Fibroblast of peridontal ligament (primary cell): ENCODE data around the gene KRTAP9-8.
"Not testable (repeated sequence)": the region's sequence is repeated elsewhere in the genome, so short reads cannot be mapped to it uniquely, and the experiment has no call there.

Experiments
- DNase-seq: peaks from one replicate; pipeline ENCODE4 v3.0.0-alpha.2; 2010; ENCODE audit errors: extremely low read depth

The KRTAP9-8 gene

DNA sequence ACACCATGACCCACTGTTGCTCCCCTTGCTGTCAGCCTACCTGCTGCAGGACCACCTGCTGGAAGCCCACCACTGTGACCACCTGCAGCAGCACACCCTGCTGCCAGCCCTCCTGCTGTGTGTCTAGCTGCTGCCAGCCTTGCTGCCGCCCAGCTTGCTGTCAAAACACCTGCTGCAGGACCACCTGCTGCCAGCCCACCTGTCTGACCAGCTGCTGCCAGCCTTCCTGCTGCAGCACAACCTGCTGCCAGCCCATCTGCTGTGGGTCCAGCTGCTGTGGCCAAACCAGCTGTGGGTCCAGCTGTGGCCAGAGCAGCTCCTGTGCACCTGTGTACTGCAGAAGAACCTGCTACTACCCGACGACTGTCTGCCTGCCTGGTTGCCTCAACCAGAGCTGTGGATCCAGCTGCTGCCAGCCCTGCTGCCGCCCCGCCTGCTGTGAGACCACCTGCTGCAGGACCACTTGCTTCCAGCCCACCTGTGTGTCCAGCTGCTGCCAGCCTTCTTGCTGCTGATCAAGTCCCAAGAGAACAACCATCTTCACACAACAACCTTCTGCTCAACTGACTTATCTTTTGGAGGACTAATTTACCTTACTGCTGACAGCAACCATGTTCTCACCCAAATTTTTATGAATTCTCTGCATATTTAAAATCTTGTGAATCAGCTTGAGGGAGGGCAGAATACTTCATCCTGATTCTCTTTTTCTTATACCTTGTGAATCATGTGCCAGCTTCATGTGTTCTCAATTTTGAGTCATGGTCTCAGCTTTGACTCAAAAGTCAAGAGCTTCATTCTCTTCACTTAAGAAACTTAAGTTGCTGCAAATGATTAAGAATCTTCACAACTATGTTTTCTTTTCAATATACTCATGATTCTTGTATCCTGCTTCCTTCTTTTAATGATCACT lies 17.8 kb downstream of the KRTAP9-8 start, which contains the start of gene KRTAP9-9:
Gene KRTAP9-9 (plus strand): TSS at position 4 of the 910 bp plus-strand sequence.
- peak; percentile 49 for DNase-seq

DNA sequence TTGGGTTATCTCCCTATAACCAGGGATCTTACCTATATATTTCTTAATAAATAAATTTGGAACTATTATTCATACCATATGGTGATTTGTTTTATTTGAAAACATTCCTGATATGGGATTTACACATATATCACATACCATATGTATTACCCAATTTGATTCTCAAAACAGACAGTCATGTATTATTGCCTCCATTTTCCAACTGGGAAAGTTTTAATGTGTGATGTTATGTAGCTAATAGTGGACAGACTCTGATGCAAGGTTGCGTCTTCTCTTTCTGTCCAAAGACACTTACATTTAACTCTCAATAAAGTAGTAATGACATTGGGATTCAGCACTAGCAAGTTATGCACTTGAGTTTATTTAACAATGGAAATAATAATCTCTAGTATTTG lies 18.5 kb downstream of the KRTAP9-8 start:
- peak; percentile 31 for DNase-seq

DNA sequence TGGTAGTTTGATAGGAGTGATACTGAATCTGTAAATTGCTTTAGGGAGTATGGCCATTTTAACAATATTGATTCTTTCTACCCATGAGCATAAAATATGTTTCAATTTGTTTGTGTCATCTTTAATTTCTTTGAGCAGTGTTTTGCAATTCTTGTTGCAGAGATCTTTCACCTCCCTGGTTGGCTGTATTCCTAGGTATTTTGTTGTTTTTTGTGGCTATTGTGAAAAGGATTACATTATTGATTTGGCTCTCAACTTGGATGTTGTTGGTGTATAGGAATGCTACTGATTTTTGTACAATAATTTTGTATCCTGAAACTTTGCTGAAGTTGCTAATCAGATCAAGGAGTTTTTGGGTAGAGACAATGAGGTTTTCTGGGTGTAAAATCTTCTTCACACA lies 20.6 kb downstream of the KRTAP9-8 start:
- peak; percentile 73 for DNase-seq

DNA sequence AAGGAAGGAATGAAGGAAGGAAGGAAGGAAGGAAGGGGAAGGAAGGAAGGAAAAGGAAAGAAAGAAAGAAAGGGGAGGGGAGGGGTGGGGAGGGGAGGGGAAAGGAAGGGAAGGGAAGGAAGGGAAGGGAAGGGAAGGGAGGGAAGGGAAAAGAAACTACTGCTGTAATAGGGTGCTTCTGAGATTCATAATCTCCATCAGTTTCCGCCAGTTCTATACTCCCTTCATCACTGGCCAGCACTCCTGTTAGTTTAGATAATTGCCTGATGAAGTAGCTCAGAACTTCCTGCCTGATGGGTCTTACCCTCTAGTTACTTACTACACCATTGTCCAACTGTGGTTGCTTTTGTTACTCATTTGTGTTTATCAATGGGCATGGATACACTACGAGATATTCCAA lies 25.4 kb downstream of the KRTAP9-8 start:
- no peak for DNase-seq

DNA sequence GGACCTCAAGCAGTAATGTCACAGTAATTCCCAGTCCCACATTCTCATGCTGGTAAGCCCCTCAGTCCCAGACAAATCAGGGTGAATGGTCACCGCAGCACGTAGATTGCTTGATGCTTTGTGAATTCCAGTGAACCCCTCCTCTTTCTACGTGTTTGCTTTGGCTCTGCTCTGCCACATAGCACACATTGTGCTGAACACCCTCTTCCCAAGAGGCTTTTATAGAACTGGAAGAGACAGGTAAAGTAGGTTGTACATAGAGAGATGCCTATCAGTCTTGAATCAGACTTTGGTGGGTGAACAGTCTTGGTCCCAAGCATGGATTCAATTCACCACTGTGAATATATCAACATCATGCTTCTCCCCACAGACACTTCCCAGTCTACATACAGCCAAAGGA lies 26.8 kb downstream of the KRTAP9-8 start:
- no peak for DNase-seq

DNA sequence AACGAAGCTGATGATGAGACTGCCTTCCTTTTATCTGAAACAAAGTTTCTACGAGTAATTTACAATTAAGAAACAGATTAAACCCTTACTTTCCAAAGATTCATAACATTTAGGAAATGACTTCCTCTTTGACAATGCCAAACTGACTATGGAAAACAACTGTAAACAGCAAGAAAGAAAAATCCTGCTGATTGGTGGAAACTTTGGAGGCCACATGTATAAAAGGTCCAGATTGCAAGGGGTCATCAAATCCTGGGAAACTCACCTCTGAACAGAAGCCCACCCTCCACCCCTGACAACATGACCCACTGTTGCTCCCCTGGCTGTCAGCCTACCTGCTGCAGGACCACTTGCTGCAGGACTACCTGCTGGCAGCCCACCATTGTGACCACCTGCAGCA lies 27.3 kb downstream of the KRTAP9-8 start, which contains the start of gene KRTAP9-6:
Gene KRTAP9-6 (plus strand): TSS at position 301 of the 400 bp plus-strand sequence. CDS start 0 bp downstream, at position 301.
- DNase-seq: no peak

DNA sequence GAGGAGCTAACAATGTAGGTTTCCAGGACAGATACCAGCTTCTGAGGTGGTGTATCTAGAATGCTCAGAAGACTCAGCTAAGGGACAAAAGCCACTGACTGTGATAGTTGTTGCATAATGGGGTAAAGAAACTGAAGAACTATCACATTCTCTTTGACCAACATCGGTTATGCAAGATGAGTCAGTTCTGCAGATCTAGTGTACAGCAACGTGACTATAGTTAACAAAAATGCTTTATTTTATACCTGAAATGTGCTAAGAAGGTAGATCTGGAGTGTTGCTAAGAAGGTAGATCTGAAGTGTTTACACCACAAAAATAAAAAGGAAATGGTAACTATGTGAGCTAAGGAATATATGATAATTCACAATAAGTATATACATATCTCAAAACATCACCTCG lies 29.9 kb downstream of the KRTAP9-8 start:
- no peak for DNase-seq

DNA sequence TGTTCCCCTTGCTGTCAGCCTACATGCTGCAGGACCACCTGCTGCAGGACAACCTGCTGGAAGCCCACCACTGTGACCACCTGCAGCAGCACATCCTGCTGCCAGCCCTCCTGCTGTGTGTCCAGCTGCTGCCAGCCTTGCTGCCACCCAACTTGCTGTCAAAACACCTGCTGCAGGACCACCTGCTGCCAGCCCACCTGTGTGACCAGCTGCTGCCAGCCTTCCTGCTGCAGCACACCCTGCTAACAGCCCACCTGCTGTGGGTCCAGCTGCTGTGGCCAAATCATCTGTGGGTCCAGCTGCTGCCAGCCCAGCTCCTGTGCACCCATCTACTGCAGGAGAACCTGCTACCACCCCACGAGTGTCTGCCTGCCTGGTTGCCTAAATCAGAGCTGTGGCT lies 33.5 kb downstream of the KRTAP9-8 start:
- DNase-seq: not testable (repeated sequence)

DNA sequence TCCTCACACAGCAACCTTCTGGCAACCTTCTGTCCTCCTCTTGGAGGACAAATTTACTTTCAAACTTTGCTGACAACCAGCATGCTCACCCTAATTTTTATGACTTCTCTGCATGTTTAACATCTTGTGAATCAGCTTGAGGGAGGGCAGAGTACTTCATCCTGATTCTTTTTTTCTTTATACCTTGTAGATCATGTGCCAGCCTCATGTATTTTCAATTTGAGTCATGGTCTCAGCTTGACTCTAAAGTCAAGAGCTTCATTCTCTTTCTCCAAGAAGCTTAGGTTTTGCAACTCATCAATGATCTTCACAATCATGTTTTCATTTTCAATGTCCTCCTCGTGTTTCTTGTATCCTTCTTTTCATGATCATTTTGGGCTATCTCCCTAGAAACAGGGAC lies 34.1 kb downstream of the KRTAP9-8 start:
- no peak for DNase-seq

DNA sequence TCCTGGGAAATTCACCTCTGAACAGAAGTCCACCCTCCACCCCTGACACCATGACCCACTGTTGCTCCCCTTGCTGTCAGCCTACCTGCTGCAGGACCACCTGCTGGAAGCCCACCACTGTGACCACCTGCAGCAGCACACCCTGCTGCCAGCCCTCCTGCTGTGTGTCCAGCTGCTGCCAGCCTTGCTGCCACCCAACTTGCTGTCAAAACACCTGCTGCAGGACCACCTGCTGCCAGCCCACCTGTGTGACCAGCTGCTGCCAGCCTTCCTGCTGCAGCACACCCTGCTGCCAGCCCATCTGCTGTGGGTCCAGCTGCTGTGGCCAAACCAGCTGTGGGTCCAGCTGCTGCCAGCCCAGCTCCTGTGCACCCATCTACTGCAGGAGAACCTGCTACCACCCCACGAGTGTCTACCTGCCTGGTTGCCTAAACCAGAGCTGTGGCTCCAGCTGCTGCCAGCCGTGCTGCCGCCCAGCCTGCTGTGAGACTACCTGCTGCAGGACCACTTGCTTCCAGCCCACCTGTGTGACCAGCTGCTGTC lies 37.9 kb downstream of the KRTAP9-8 start, which contains the start of gene KRTAP9-7:
Gene KRTAP9-7 (plus strand): TSS at position 51 of the 543 bp plus-strand sequence. CDS start 0 bp downstream, at position 51.
- not testable (repeated sequence) for DNase-seq

DNA sequence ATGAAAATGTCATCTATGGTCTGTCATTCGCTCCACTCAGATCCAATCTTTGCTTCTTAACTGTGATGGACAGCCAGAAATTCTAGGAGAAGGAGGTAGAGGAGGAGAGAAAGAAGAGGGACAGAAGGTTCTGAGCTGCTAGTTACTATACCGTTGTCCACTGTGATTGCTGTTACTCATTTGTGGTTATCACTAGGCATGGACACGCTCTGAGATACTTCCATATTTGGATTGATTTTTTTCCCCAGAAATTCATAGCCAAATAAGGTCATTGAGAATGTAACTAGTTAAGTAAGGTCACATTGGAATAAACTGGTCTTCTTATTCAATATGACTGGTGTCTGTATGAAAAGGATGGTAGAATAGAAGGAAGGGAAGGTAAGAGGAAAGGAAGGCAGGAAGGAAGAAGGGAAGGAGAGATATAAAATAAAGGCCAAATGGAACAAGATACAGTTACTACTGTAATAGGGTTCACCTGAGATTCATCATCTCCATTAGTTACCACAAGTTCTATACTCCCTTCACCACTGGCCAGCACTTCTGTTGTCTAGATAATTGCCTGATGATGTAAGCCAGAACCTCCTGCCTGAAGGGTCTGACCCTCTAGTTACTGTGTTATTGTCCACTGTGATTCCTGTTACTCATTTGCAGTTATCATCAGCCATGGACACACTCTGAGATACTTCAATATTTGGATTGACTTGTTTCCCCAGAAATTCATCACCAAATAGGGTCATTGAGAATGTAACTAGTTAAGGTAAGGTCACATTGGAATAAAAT lies 40.6 kb downstream of the KRTAP9-8 start:
- peak; percentile 22 for DNase-seq

DNA sequence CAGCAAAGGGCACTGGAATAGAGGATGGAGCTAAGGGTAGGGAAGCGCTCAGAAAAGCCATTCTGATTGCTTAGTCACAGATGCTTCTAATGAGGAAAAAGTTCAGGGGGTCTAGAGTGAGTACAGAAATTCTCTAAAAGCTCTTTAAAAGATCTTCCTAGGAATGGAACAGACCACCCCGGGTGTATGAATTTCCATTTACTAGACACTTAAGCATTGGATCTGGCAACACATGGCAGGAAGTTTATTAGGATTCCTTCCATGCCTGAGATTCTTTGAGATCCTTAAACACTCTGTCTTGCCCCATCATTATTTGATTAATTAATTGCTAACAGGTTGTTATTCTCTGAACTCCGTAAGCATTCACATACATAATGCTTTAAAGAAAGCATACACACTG lies 46.2 kb downstream of the KRTAP9-8 start:
- DNase-seq: no peak

DNA sequence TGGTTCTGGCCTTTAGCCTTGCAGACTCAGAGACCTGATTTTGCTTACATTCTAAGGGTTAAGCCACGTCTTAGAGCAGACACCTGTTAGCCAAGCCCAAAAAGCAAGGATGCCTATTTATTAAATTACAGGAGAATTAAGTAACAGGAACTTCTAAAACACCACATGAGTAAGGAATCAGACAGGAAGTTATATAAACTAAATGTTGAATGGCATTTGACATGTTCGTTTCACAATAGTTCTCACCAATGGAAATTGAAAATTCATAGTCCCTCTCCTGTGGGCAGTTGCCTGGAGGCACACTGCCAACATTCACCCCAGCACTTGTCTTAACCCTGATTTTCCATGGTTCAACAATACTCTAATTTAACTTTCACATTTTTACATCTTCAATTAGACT lies 46.7 kb downstream of the KRTAP9-8 start:
- no peak for DNase-seq

DNA sequence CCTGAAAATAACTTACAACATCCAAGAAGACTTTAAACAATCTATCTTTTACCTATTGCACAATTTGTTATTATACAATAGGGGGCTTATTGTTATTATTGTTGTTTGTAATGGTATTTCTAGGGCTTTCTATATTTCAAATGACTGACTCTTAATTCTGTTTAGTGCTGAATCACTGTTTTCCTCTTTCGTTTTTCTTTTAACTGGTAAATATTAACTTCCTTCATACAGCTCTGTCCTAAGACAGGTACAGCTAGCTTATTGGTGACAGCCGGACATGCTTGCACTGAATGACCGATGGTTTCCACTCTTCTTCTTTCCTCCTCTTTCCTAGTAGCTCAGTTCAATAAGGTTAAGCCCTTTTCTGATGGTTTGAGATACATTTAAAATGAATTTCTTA lies 49.3 kb downstream of the KRTAP9-8 start:
- DNase-seq: no peak
